Articular chondrocyte of knee joint (primary cell): Measurements from ENCODE around the gene GSKIP. TPM values are rescaled to one million over a fixed set of nuclear protein-coding genes. Genes with fewer than 3 reads are reported as not detected.

ENCODE experiments used
- small RNA-seq: library from RNA; depleted of rRNA; stranded (forward); fragments of <200 nt; gene quantifications from one replicate; pipeline ENCODE3, GENCODE V24; 2012
- total RNA-seq: library from RNA; depleted of rRNA; stranded (reverse); fragments of >200 nt; gene quantifications from 2 replicates; pipeline ENCODE4 v1.2.3, GENCODE V29; 2012

GSKIP gene, protein sequence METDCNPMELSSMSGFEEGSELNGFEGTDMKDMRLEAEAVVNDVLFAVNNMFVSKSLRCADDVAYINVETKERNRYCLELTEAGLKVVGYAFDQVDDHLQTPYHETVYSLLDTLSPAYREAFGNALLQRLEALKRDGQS
- total RNA-seq: 46.0 and 47.2 TPM in 2 replicates

GRCh38 chr14:96362965-96363750 lies at the start of gene GSKIP, which contains the start of gene ATG2B:
Gene GSKIP (plus strand): TSS chr14:96363526. CDS start chr14:96382248, 18,722 bp downstream.
Gene ATG2B (minus strand): TSS chr14:96363341. CDS start chr14:96362976, 365 bp downstream.

Small RNA genes within 50 kb of the gene (small RNA-seq; reads per million reads assigned to genes)
- not detected for gene RNU2-33P

Other genes with a start within 250 kb of the GSKIP start
- 35.8 and 54.6 TPM in 2 replicates for gene BDKRB2, start 158.7 kb upstream of the GSKIP start, total RNA-seq
- 13.2 and 21.7 TPM in 2 replicates for gene BDKRB1, start 107.3 kb upstream of the GSKIP start, total RNA-seq
- 33.0 and 43.8 TPM in 2 replicates for gene ATG2B, start 185 bp upstream of the GSKIP start, total RNA-seq
- gene AK7, start 28.6 kb downstream of the GSKIP start, total RNA-seq: 1.3 and 1.8 TPM in 2 replicates
- gene PAPOLA, start 138.9 kb downstream of the GSKIP start, total RNA-seq: 133 and 139 TPM in 2 replicates